ENCODE measurements around the gene ZNF827. TPM values are rescaled to one million over a fixed set of nuclear protein-coding genes. Genes with fewer than 3 reads are reported as not detected.

Gene ZNF827
- total RNA-seq, 4 donors from 2014 or later = 5.2 to 11.0 (median 6.4) TPM

DNA sequence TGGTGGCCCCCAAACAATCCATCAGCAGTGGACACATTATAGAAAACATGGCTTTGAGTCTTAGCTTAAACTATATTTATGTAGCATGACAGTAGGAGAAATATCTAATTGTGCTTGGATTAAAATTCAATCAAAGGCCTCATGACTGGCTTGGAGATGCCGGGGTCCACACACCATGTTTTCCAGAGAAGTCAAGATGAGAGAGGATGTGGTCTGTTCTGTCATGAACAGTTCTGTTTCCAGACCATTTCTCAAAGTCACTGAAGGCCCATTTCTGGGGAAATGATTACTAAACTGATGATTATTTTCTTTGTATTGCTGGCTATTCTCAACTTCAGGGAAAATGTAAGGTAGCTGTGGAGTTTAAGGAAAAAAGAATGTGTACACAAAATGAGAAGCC lies 182.4 kb downstream of the ZNF827 start:
- no peak overlapping the region for H3K27ac ChIP-seq
- no peak overlapping the region for H3K4me3 ChIP-seq
- no peak for TF ChIP-seq POLR2A (IDR thresholded peaks at IDR 0.05)
- TF ChIP-seq, protein P1, sequence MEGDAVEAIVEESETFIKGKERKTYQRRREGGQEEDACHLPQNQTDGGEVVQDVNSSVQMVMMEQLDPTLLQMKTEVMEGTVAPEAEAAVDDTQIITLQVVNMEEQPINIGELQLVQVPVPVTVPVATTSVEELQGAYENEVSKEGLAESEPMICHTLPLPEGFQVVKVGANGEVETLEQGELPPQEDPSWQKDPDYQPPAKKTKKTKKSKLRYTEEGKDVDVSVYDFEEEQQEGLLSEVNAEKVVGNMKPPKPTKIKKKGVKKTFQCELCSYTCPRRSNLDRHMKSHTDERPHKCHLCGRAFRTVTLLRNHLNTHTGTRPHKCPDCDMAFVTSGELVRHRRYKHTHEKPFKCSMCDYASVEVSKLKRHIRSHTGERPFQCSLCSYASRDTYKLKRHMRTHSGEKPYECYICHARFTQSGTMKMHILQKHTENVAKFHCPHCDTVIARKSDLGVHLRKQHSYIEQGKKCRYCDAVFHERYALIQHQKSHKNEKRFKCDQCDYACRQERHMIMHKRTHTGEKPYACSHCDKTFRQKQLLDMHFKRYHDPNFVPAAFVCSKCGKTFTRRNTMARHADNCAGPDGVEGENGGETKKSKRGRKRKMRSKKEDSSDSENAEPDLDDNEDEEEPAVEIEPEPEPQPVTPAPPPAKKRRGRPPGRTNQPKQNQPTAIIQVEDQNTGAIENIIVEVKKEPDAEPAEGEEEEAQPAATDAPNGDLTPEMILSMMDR (IDR thresholded peaks at IDR 0.05) = no peak
- H3K9me3 ChIP-seq = no peaks in the 10 kb centered on the region
- 80 to 82% methylated on average over 1 of the region's 1 CpG for WGBS, 2 donors
- no peak for DNase-seq
- no peaks in the 10 kb centered on the region for H3K4me1 ChIP-seq
- intact Hi-C loops (cut with DNase I) = no loop called here
- peaks cover 0 to 19% (median 7%) of the 10 kb centered on the region in 3 donors for H3K36me3 ChIP-seq
- H3K27me3 ChIP-seq = no peaks in the 10 kb centered on the region

DNA sequence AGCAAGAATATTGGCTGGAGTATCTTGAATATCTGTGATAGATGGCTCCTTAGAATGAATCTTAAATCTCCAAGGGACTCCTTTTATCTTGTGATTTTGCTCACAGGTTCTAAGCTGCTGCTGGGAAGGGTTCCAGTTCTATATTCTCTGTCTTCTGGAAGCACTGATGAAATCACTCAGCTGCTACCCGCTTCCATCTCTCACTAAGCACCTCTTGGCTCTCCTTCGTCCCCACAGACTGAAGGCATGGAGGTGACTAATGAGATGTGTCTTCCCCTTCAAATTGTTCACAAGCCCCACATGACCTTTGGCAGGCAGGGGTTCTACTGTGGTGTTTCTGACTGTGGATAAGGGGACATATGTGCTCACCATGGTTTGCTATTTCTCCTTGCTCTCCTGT lies 182.8 kb downstream of the ZNF827 start:
- Histone ChIP-seq H3K27me3 (no peaks in the 10 kb centered on the region), H3K9me3 (no peaks in the 10 kb centered on the region), H3K4me3 (no peak overlapping the region), H3K36me3 (peaks cover 0 to 15% (median 2%) of the 10 kb centered on the region in 3 donors), H3K27ac (no peak overlapping the region), H3K4me1 (no peaks in the 10 kb centered on the region)
- intact Hi-C loops (cut with DNase I) = no loop called here
- 84 to 85% methylated on average over 2 of the region's 2 CpGs for WGBS, 2 donors
- TF ChIP-seq POLR2A (IDR thresholded peaks at IDR 0.05) = no peak
- TF ChIP-seq, protein P1 (IDR thresholded peaks at IDR 0.05) = no peak
- no peak for DNase-seq

DNA sequence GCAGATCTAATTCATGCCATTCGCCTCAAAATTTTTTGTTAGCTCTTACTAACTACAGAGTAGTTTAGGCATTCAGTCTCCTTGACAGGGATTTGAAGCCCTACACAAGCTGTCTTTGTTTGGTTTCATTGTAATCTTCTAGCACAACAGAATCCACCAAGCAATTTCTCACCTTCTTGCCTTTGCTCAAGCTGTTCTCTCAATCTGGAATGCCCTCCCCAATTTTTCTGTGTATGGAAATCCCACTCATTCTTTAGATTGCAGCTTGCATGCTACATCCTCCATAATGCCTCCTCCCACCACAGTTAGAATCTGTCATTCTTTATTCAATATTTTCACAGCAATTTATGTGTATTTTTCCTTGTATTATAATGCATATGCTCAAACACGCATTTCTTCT lies 195.0 kb downstream of the ZNF827 start:
- H3K4me1 ChIP-seq = no peaks in the 10 kb centered on the region
- no peaks in the 10 kb centered on the region for H3K27me3 ChIP-seq
- no peak overlapping the region for H3K27ac ChIP-seq
- H3K4me3 ChIP-seq = no peak overlapping the region
- no peaks in the 10 kb centered on the region for H3K9me3 ChIP-seq
- TF ChIP-seq, protein P1 (IDR thresholded peaks at IDR 0.05) = no peak
- no peak for TF ChIP-seq POLR2A (IDR thresholded peaks at IDR 0.05)
- WGBS, 2 donors = 90 to 91% methylated on average over 2 of the region's 2 CpGs
- intact Hi-C loops (cut with DNase I) = no loop called here
- H3K36me3 ChIP-seq = no peaks in the 10 kb centered on the region
- DNase-seq = no peak

DNA sequence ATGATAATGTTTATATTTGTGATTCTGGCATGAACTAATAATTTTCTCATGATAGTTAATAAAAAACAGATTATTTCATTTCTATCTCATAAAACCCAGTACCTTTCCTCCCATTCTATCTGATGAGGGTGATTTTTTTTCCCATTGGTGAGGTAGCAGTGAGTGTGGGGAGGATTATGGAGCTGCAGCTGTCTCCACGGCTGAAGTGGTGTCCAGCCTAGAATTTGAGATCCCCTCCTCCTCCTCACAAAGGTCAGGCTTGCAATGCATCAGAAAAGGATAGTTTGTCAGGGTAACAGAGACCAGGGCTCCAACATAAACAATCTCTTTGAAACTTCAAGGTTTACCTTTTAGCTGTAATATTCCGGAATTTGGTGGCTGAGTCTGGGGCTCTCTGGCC lies 197.8 kb downstream of the ZNF827 start:
- peaks cover 0 to 11% (median 5%) of the 10 kb centered on the region in 3 donors for H3K4me1 ChIP-seq
- no peak for TF ChIP-seq POLR2A (IDR thresholded peaks at IDR 0.05)
- TF ChIP-seq, protein P1 (IDR thresholded peaks at IDR 0.05) = no peak
- H3K9me3 ChIP-seq = no peaks in the 10 kb centered on the region
- no peaks in the 10 kb centered on the region for H3K27me3 ChIP-seq
- H3K27ac ChIP-seq = no peak overlapping the region
- no peak for DNase-seq
- intact Hi-C loops (cut with DNase I) = no loop called here
- H3K36me3 ChIP-seq = no peaks in the 10 kb centered on the region
- H3K4me3 ChIP-seq = no peak overlapping the region
- WGBS, 2 donors = 75 to 79% methylated on average over 2 of the region's 2 CpGs

DNA sequence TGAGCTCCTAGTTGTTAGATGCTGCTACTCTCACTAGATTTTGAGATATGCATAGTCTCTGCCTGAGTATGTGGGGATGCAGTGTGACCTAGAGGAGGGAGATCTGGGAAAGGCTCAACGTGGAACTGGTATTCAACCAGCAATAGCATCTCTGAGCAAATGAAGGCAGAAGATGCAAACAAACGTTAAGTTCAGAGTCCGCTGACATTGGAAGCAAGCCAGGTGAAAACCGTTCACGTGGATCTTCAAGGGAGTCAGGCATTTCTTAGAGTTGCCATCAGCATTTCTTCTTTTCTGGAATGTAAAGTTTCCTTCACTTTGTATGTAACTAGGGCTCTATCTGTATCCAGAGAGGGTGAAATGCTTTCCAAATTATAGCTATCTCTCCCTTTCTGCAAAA lies 198.8 kb downstream of the ZNF827 start:
- WGBS, 2 donors = 31 to 50% methylated on average over 5 of the region's 5 CpGs
- Histone ChIP-seq H3K9me3 (no peaks in the 10 kb centered on the region), H3K27me3 (no peaks in the 10 kb centered on the region), H3K27ac (no peak overlapping the region), H3K36me3 (no peaks in the 10 kb centered on the region), H3K4me3 (no peak overlapping the region), H3K4me1 (peaks cover 4 to 20% (median 10%) of the 10 kb centered on the region in 3 donors)
- no peak for DNase-seq
- TF ChIP-seq POLR2A (IDR thresholded peaks at IDR 0.05) = no peak
- TF ChIP-seq, protein P1 (IDR thresholded peaks at IDR 0.05) = no peak
- intact Hi-C loops (cut with DNase I) = no loop called here
